Body of pancreas (tissue), 4 donors: Measurements from ENCODE around the gene LSM4. TPM values are rescaled to one million over a fixed set of nuclear protein-coding genes. Genes with fewer than 3 reads are reported as not detected.

Experiments used
- ATAC-seq: fragments of 150-250 bp; one replicate; pipeline ENCODE4 v1.9.1; 2016
- DNase-seq, 4 donors: peaks; one replicate each; pipeline ENCODE4 v3.0.0-alpha.2; 2019
- H3K27ac ChIP-seq, 4 donors: fragments of 200-600 bp; sonication (generic); 1 replicate in 3 of 4; 2 replicates in 1 of 4; pipeline versions ENCODE4 v1.5.1 to v1.6.1; 2016 to 2019; ENCODE audit warnings: mild to moderate bottlenecking in 1 of 4, mixed read lengths in 1 of 4, moderate library complexity in 1 of 4
- H3K27me3 ChIP-seq, 2 donors: fragments of 200-600 bp; sonication (generic); one replicate each; pipeline ENCODE4 v1.6.0; 2016; ENCODE audit warnings: mild to moderate bottlenecking in 1 of 2
- H3K36me3 ChIP-seq, 2 donors: fragments of 200-600 bp; sonication (generic); replicated peaks in 1 of 2; 2 replicates each; pipeline ENCODE4 v1.5.1; 2016; ENCODE audit warnings: low read depth in 2 of 2; ENCODE audit not compliant: insufficient read depth in 1 of 2
- H3K4me1 ChIP-seq: fragments of 200-600 bp; sonication (generic); one replicate; pipeline ENCODE4 v1.6.0; 2016
- H3K4me3 ChIP-seq, 2 donors: fragments of 200-600 bp; sonication (generic); 1 replicate in 1 of 2; 2 replicates in 1 of 2; pipeline ENCODE4 v1.5.1; 2016 to 2019
- H3K9me3 ChIP-seq, 3 donors: fragments of 200-600 bp; sonication (generic); 1 replicate in 2 of 3; 2 replicates in 1 of 3; pipeline ENCODE4 v1.5.1; 2016
- CTCF ChIP-seq, 7 experiments: fragments of 450-650 bp in 4 of 7; fragments of 200-600 bp in 3 of 7; sonication (generic) in 3 of 7; IDR thresholded peaks; one replicate each; pipeline ENCODE4 v1.5.1; 2016 to 2019; ENCODE audit warnings: antibody characterized with exemption in 7 of 7
- POLR2A ChIP-seq, 3 donors: fragments of 450-650 bp; IDR thresholded peaks; one replicate each; pipeline ENCODE4 v1.6.1; 2016; ENCODE audit warnings: antibody characterized with exemption in 3 of 3, mild to moderate bottlenecking in 2 of 3
- WGBS, 2 donors: methylation state at CpG; one replicate each; pipeline ENCODE4 v1.1.5; 2017; 5-methylcytosine and 5-hydroxymethylcytosine counted together
- intact Hi-C: fragments of 100-400 bp; cut with DNase I; formaldehyde crosslinking; loops from one replicate; pipeline ENCODE4 v1.15.1; 2023
- total RNA-seq, 2 donors: library from RNA; depleted of rRNA; stranded (reverse); fragments of >200 nt; gene quantifications; one replicate each; pipeline ENCODE4 v1.1.0, GENCODE V29; 2016

LSM4 gene
- total RNA-seq, 2 donors from 2014 or later = 45.7 to 94.6 TPM

GRCh38 chr19:18270326-18270725, 52.5 kb downstream of the LSM4 start:
- Histone ChIP-seq H3K36me3 (peaks cover 12 to 15% of the 10 kb centered on the region in 2 donors), H3K4me1 (peaks cover 20% of the 10 kb centered on the region), H3K4me3 (no peak overlapping the region), H3K27ac (no peak overlapping the region), H3K27me3 (no peaks in the 10 kb centered on the region), H3K9me3 (no peaks in the 10 kb centered on the region)
- ATAC-seq (no peak), DNase-seq (no peak)
- intact Hi-C loops = loop anchor here (10.0 kb wide), 1 partner anchor 64 kb away; no protein-coding TSS in a partner anchor
- TF ChIP-seq CTCF (IDR thresholded peaks at IDR 0.05) (no peak), POLR2A (IDR thresholded peaks at IDR 0.05) (no peak)
- WGBS, 2 donors = 86 to 95% methylated on average over 8 to 9 of the region's 9 CpGs

GRCh38 chr19:18269070-18269723, 53.7 kb downstream of the LSM4 start:
- Histone ChIP-seq H3K4me3 (no peak overlapping the region), H3K27ac (no peak overlapping the region), H3K27me3 (no peaks in the 10 kb centered on the region), H3K9me3 (no peaks in the 10 kb centered on the region), H3K4me1 (peaks cover 8% of the 10 kb centered on the region), H3K36me3 (peaks cover 12 to 20% of the 10 kb centered on the region in 2 donors)
- no peak for DNase-seq
- ATAC-seq = no peak
- WGBS, 2 donors = 76 to 87% methylated on average over 2 of the region's 2 CpGs
- intact Hi-C loops = no loop called here
- TF ChIP-seq POLR2A (IDR thresholded peaks at IDR 0.05) (no peak), CTCF (IDR thresholded peaks at IDR 0.05) (no peak)

GRCh38 chr19:18266771-18267686, 55.8 kb downstream of the LSM4 start:
- H3K4me3 ChIP-seq = no peak overlapping the region
- DNase-seq = no peak
- intact Hi-C loops = no loop called here
- H3K9me3 ChIP-seq = no peaks in the 10 kb centered on the region
- no peak for ATAC-seq
- H3K27me3 ChIP-seq = no peaks in the 10 kb centered on the region
- H3K27ac ChIP-seq = no peak overlapping the region
- 88 to 89% methylated on average over 8 to 36 of the region's 42 CpGs for WGBS, 2 donors
- no peaks in the 10 kb centered on the region for H3K4me1 ChIP-seq
- peaks cover 12 to 20% of the 10 kb centered on the region in 2 donors for H3K36me3 ChIP-seq
- TF ChIP-seq CTCF (IDR thresholded peaks at IDR 0.05) (no peak), POLR2A (IDR thresholded peaks at IDR 0.05) (no peak)

GRCh38 chr19:18265582-18265981, 57.3 kb downstream of the LSM4 start:
- DNase-seq = no peak
- WGBS, 2 donors = 78 to 92% methylated on average over 4 to 7 of the region's 7 CpGs
- intact Hi-C loops = no loop called here

More at GRCh38 chr19:18265582-18265981, 57.3 kb downstream of the LSM4 start:
- H3K36me3 ChIP-seq = peaks cover 12 to 20% of the 10 kb centered on the region in 2 donors
- ATAC-seq = no peak
- no peaks in the 10 kb centered on the region for H3K9me3 ChIP-seq
- no peak for TF ChIP-seq POLR2A (IDR thresholded peaks at IDR 0.05)
- no peak for TF ChIP-seq CTCF (IDR thresholded peaks at IDR 0.05)
- H3K4me3 ChIP-seq = no peak overlapping the region
- no peaks in the 10 kb centered on the region for H3K27me3 ChIP-seq
- no peak overlapping the region for H3K27ac ChIP-seq
- no peaks in the 10 kb centered on the region for H3K4me1 ChIP-seq
